Trophoblast cell (in vitro differentiated cells and primary cell): Measurements from ENCODE around the gene SMIM28.

Experiments
- DNase-seq, 2 donors: peaks; one replicate each; pipeline ENCODE4 v3.0.0-alpha.2; 2016
- H2AFZ ChIP-seq: 2 replicates; pipeline ENCODE4 v1.6.1; 2013; ENCODE audit warnings: low read length, moderate library complexity, mild to moderate bottlenecking; ENCODE audit not compliant: insufficient read depth, poor library complexity
- H2AK5ac ChIP-seq: 2 replicates; pipeline ENCODE4 v1.6.1; 2013; ENCODE audit warnings: mild to moderate bottlenecking, low read length
- H2BK120ac ChIP-seq: 2 replicates; pipeline ENCODE4 v1.6.1; 2013; ENCODE audit warnings: low read length, mild to moderate bottlenecking, moderate library complexity; ENCODE audit not compliant: insufficient read depth, poor library complexity
- H2BK12ac ChIP-seq: 2 replicates; pipeline ENCODE4 v1.6.1; 2013; ENCODE audit warnings: mild to moderate bottlenecking, low read length, moderate library complexity
- H2BK5ac ChIP-seq: 2 replicates; pipeline ENCODE4 v1.6.1; 2013; ENCODE audit warnings: low read length, low read depth, moderate library complexity, mild to moderate bottlenecking; ENCODE audit not compliant: poor library complexity
- H3K14ac ChIP-seq: 2 replicates; pipeline ENCODE4 v1.6.1; 2013; ENCODE audit warnings: mild to moderate bottlenecking, low read length
- H3K18ac ChIP-seq: 2 replicates; pipeline ENCODE4 v1.6.1; 2013; ENCODE audit warnings: mild to moderate bottlenecking, low read length
- H3K23ac ChIP-seq: 2 replicates; pipeline ENCODE4 v1.6.1; 2013; ENCODE audit warnings: low read length
- H3K27ac ChIP-seq: 2 replicates; pipeline ENCODE4 v1.5.1; 2013; ENCODE audit warnings: low read depth, mild to moderate bottlenecking, inconsistent platforms, low read length, moderate library complexity
- H3K27me3 ChIP-seq: 2 replicates; pipeline ENCODE4 v1.6.1; 2013; ENCODE audit warnings: inconsistent platforms, mild to moderate bottlenecking, low read length, moderate library complexity; ENCODE audit not compliant: insufficient read depth
- H3K36me3 ChIP-seq, 2 experiments: 1 replicate in 1 of 2; 2 replicates in 1 of 2; pipeline ENCODE4 v1.6.1; 2013; ENCODE audit warnings: low read length in 2 of 2, mild to moderate bottlenecking in 2 of 2, moderate library complexity in 1 of 2; ENCODE audit not compliant: insufficient read depth in 2 of 2, control insufficient read depth in 1 of 2
- H3K4ac ChIP-seq: 2 replicates; pipeline ENCODE4 v1.6.1; 2013; ENCODE audit warnings: low read depth, mild to moderate bottlenecking, low read length, moderate library complexity
- H3K4me1 ChIP-seq, 2 experiments: 1 replicate in 1 of 2; 2 replicates in 1 of 2; pipeline ENCODE4 v1.6.1; 2013; ENCODE audit warnings: low read length in 2 of 2, mild to moderate bottlenecking in 2 of 2, moderate library complexity in 1 of 2; ENCODE audit not compliant: insufficient read depth in 2 of 2, control insufficient read depth in 1 of 2
- H3K4me2 ChIP-seq: 2 replicates; pipeline ENCODE4 v1.6.1; 2013; ENCODE audit warnings: inconsistent platforms, mild to moderate bottlenecking, low read length, moderate library complexity
- H3K4me3 ChIP-seq: 2 replicates; pipeline ENCODE4 v1.5.1; 2013; ENCODE audit warnings: mild to moderate bottlenecking, low read depth, low read length, inconsistent platforms
- H3K79me1 ChIP-seq: one replicate; pipeline ENCODE4 v1.6.1; 2013; ENCODE audit warnings: low read length
- H3K79me2 ChIP-seq: 2 replicates; pipeline ENCODE4 v1.6.1; 2013; ENCODE audit warnings: low read length, mild to moderate bottlenecking; ENCODE audit not compliant: control insufficient read depth, insufficient read depth, poor library complexity
- H3K9ac ChIP-seq: 2 replicates; pipeline ENCODE4 v1.6.1; 2013; ENCODE audit warnings: mild to moderate bottlenecking, low read length
- H3K9me3 ChIP-seq: 2 replicates; pipeline ENCODE4 v1.6.1; 2013; ENCODE audit warnings: low read depth, mild to moderate bottlenecking, control low read depth, inconsistent platforms, low read length; ENCODE audit not compliant: insufficient read depth
- H4K12ac ChIP-seq: 2 replicates; pipeline ENCODE4 v1.6.1; 2013; ENCODE audit warnings: low read depth, mild to moderate bottlenecking, low read length, moderate library complexity
- H4K8ac ChIP-seq: 2 replicates; pipeline ENCODE4 v1.6.1; 2013; ENCODE audit warnings: low read depth, mild to moderate bottlenecking, low read length, moderate library complexity
- H4K91ac ChIP-seq: one replicate; pipeline ENCODE4 v1.6.1; 2013; ENCODE audit warnings: low read depth, mild to moderate bottlenecking, low read length, moderate library complexity
- WGBS: extraction: QIAGEN DNeasy Blood & Tissue Kit; methylation state at CpG from one replicate; pipeline ENCODE4 v1.1.7; 2013; ENCODE audit warnings: missing lambda C conversion rate; ENCODE audit not compliant: insufficient read length, insufficient coverage; ENCODE audit errors: extremely low coverage; 5-methylcytosine and 5-hydroxymethylcytosine counted together

SMIM28 gene

DNA sequence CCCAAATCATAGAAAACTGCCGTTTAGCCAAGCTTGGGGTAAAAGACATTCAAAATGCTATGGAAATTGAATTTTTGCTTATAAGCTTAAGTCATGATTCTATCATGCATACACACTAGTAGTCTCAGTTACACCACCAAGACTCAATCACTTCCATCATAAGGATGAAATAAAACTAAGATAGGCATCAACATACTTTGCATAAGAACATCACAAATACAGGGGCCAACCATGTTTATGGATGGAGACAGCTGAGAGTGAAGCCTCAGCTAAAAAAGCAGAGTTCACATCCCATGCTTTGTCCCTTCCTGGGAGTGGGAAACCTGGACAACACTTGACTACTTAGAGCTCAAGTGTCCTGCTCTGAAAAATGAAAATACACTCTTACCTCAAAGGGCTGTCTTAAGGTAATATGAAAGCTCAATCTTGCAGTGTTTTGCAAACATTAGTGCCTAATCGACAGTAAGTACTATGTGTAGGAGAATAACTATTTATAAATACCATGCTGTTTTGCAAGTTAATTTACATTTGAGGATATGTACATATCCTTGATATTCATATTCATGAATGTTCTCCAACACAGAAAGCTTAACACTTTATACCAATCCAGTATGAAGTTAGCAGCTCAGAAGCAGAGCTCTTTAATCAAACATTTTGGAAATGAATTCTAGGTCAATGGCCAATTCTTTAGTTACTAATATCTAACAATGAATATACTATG is 32.0 kb upstream of the SMIM28 start:
- no peak overlapping the region for H3K9ac ChIP-seq
- no peak overlapping the region for H3K4ac ChIP-seq
- no peak overlapping the region for H3K23ac ChIP-seq
- no peak overlapping the region for H2BK5ac ChIP-seq
- H4K12ac ChIP-seq: no peak overlapping the region
- no peaks in the 10 kb centered on the region for H3K4me1 ChIP-seq
- no peak overlapping the region for H4K8ac ChIP-seq
- H2BK12ac ChIP-seq: no peak overlapping the region
- no peak overlapping the region for H3K27ac ChIP-seq
- H2AK5ac ChIP-seq: no peak overlapping the region
- H2BK120ac ChIP-seq: no peak overlapping the region
- no peak overlapping the region for H3K18ac ChIP-seq
- H3K9me3 ChIP-seq: no peaks in the 10 kb centered on the region
- no peaks in the 10 kb centered on the region for H3K36me3 ChIP-seq
- no peaks in the 10 kb centered on the region for H3K79me2 ChIP-seq
- DNase-seq: peak in 1 of 2 donors; percentile 6
- no peak overlapping the region for H2AFZ ChIP-seq
- no peak overlapping the region for H3K14ac ChIP-seq
- H3K4me3 ChIP-seq: no peak overlapping the region
- H4K91ac ChIP-seq: no peak overlapping the region
- no peaks in the 10 kb centered on the region for H3K27me3 ChIP-seq
- H3K4me2 ChIP-seq: no peak overlapping the region
- no peaks in the 10 kb centered on the region for H3K79me1 ChIP-seq
- WGBS: no CpG with 5 or more reads among the region's 2 CpGs

DNA sequence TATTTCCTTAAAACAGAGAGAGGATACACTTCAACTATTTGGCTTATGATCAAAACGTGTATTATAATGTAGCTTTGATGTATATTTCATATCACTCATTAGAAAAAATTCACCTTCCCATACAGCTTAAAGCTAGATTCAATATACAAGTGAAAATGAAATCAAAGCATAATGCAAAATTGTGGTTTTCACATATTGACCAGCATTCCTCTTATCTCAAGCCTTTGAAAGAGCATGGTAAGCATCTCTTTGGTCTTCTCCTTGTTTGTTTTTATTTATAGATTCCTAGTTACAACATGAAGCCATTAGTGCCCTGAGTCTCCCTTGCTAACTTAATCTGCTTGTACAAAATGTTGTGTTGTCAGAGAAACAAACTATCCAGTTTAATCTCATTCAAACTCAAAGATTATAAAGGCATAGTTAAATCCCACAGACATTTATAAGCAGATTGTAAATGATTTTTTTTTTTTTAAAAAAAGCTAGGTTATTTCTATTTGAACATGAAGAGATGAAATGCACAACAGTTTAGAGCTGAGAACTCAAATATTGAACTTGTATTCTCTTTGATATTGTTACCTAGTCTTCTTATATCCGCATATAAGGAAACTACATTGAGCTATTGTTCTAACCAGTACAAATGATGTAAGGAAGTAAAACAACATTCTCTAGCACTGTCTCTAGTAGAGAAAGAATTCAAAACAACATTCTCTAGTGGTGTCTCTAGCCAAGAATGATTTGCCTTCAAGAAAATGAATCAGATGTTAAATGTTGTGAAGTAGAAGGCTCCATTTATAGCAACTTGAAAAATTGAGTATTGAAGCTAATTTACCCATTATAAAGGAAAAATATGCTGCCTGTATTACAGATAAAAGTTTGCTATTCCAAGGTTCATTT is 31.2 kb upstream of the SMIM28 start:
- Histone ChIP-seq H3K79me1 (no peaks in the 10 kb centered on the region), H2BK120ac (no peak overlapping the region), H3K36me3 (no peaks in the 10 kb centered on the region), H3K9me3 (no peaks in the 10 kb centered on the region), H4K8ac (no peak overlapping the region), H3K14ac (no peak overlapping the region), H3K4ac (no peak overlapping the region), H3K4me2 (no peak overlapping the region), H3K27me3 (no peaks in the 10 kb centered on the region), H3K27ac (no peak overlapping the region), H3K4me1 (no peaks in the 10 kb centered on the region), H2AFZ (no peak overlapping the region), H4K12ac (no peak overlapping the region), H2BK5ac (no peak overlapping the region), H3K9ac (no peak overlapping the region), H4K91ac (no peak overlapping the region), H3K79me2 (no peaks in the 10 kb centered on the region), H3K4me3 (no peak overlapping the region), H2BK12ac (no peak overlapping the region), H2AK5ac (no peak overlapping the region), H3K18ac (no peak overlapping the region), H3K23ac (no peak overlapping the region)
- WGBS: no CpG with 5 or more reads among the region's 2 CpGs
- DNase-seq: peak; percentile 11 to 84

DNA sequence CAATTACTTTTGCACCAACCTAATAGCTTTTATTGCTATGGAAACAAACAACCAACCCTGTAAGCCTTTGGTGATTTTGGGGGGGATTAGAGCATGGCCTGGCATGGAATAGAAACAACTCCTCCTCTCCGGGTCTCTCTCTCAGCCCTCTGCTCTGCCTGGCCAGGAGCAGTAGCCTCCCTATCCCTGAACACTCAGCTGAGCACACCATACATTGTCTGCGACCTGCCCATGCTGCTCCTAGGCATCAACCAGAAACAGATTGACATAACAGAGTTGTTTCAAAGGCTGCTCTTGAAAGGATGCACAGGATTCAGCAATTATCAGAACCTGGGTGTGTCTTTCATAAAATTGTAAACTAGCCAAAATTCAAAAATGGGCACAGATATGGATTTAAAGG is 29.8 kb upstream of the SMIM28 start:
- H3K79me1 ChIP-seq: no peaks in the 10 kb centered on the region
- WGBS: no CpG with 5 or more reads among the region's 2 CpGs
- H3K4me1 ChIP-seq: no peaks in the 10 kb centered on the region
- H3K4me2 ChIP-seq: no peak overlapping the region
- H2AFZ ChIP-seq: no peak overlapping the region
- H2AK5ac ChIP-seq: no peak overlapping the region
- no peak overlapping the region for H4K91ac ChIP-seq
- no peak overlapping the region for H4K8ac ChIP-seq
- no peak overlapping the region for H3K27ac ChIP-seq
- H2BK12ac ChIP-seq: no peak overlapping the region
- no peak overlapping the region for H3K18ac ChIP-seq
- H3K4me3 ChIP-seq: no peak overlapping the region
- no peak overlapping the region for H3K14ac ChIP-seq
- H3K9ac ChIP-seq: no peak overlapping the region
- H2BK120ac ChIP-seq: no peak overlapping the region
- no peak overlapping the region for H2BK5ac ChIP-seq
- no peaks in the 10 kb centered on the region for H3K27me3 ChIP-seq
- DNase-seq: no peak
- no peaks in the 10 kb centered on the region for H3K9me3 ChIP-seq
- H3K4ac ChIP-seq: no peak overlapping the region
- H3K36me3 ChIP-seq: no peaks in the 10 kb centered on the region
- no peak overlapping the region for H4K12ac ChIP-seq
- no peak overlapping the region for H3K23ac ChIP-seq
- no peaks in the 10 kb centered on the region for H3K79me2 ChIP-seq

DNA sequence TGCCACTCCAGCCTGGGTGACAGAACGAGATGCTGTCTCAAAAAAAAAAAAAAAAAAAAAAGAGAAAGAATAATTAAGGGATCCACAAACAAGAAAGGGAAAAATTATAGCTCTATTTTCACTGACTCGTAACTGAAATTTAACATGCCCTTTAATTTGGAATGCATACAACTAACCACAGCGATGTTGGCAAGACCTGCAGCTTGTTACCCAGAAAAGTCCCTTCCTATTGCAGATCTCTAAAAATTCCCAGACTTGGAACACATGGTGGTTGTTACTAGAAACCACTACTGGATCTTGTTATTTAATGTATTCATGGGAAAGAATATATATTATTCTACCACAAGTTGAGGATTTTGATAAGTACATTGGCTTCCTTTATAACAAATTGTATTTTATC is 27.8 kb upstream of the SMIM28 start:
- Histone ChIP-seq H3K4ac (no peak overlapping the region), H2BK12ac (no peak overlapping the region)
- no CpG with 5 or more reads among the region's 3 CpGs for WGBS

More for the DNA sequence above, 27.8 kb upstream of the SMIM28 start:
- Histone ChIP-seq H2AK5ac (no peak overlapping the region), H4K8ac (no peak overlapping the region), H3K18ac (no peak overlapping the region), H3K4me2 (no peak overlapping the region), H3K79me1 (no peaks in the 10 kb centered on the region), H3K27ac (no peak overlapping the region), H3K79me2 (no peaks in the 10 kb centered on the region), H3K36me3 (no peaks in the 10 kb centered on the region), H3K4me3 (no peak overlapping the region), H2AFZ (no peak overlapping the region), H3K9ac (no peak overlapping the region), H3K23ac (no peak overlapping the region), H2BK120ac (no peak overlapping the region), H3K4me1 (no peaks in the 10 kb centered on the region), H3K9me3 (no peaks in the 10 kb centered on the region), H2BK5ac (no peak overlapping the region), H4K91ac (no peak overlapping the region), H4K12ac (no peak overlapping the region), H3K27me3 (no peaks in the 10 kb centered on the region), H3K14ac (no peak overlapping the region)
- DNase-seq: no peak
